HG02759 (cell line): ENCODE results near the gene UGT1A3.

ENCODE experiments used
- ATAC-seq: cut with Tn5 transposase; IDR thresholded peaks from one replicate; pipeline ENCODE4 v1.9.1; 2021; ENCODE audit warnings: mild to moderate bottlenecking, moderate library complexity; ENCODE audit not compliant: unreplicated experiment

UGT1A3 gene

GRCh38 chr2:233814056-233814835 is 85.4 kb downstream of the UGT1A3 start:
- no peak for ATAC-seq

GRCh38 chr2:233815861-233816260 is 87.0 kb downstream of the UGT1A3 start:
- no peak for ATAC-seq

GRCh38 chr2:233816334-233816733 is 87.5 kb downstream of the UGT1A3 start:
- ATAC-seq, result no peak

- no peak for ATAC-seq
These were observed 87.9 kb downstream of the UGT1A3 start for GRCh38 chr2:233816771-233817170.

- no peak for ATAC-seq
These were observed 88.6 kb downstream of the UGT1A3 start for GRCh38 chr2:233817361-233817911.

- no peak for ATAC-seq
These were observed 89.3 kb downstream of the UGT1A3 start for GRCh38 chr2:233817995-233818638.

GRCh38 chr2:233818639-233819621 is 90.1 kb downstream of the UGT1A3 start:
- no peak for ATAC-seq

- no peak for ATAC-seq
These were observed 91.3 kb downstream of the UGT1A3 start for GRCh38 chr2:233819884-233820773.

GRCh38 chr2:233820774-233821105 is 91.9 kb downstream of the UGT1A3 start:
- ATAC-seq, result no peak

GRCh38 chr2:233821196-233821595 is 92.4 kb downstream of the UGT1A3 start:
- no peak for ATAC-seq

- no peak for ATAC-seq
These were observed 92.9 kb downstream of the UGT1A3 start for GRCh38 chr2:233821709-233822100.

GRCh38 chr2:233822101-233822771 is 93.4 kb downstream of the UGT1A3 start:
- ATAC-seq, result no peak
